ENCODE results near the gene ANXA3. TPM values are rescaled to one million over a fixed set of nuclear protein-coding genes. Genes with fewer than 3 reads are reported as not detected.

Gene ANXA3
- polyA plus RNA-seq, 1 donor from 2014 or later, result 0.27 TPM

- Histone ChIP-seq H4K20me1 (ENCODE audit: insufficient read depth) (no peaks in the 10 kb centered on the region), H3K4me2 (ENCODE audit: low read length) (no peak overlapping the region), H2AFZ (ENCODE audit: low read depth, low read length) (no peak overlapping the region), H3K79me2 (replicated peaks; ENCODE audit: insufficient read depth, low read length) (no peaks in the 10 kb centered on the region), H3K9me3 (ENCODE audit: low read length) (no peaks in the 10 kb centered on the region), H3K27ac (ENCODE audit: low read length) (no peak overlapping the region), H3K36me3 (ENCODE audit: insufficient read depth, low read length) (no peaks in the 10 kb centered on the region), H3K9ac (ENCODE audit: low read length) (no peak overlapping the region), H3K4me3 (ENCODE audit: low read length) (no peak overlapping the region), H3F3A (ENCODE audit: insufficient read depth, low read length, poor library complexity, severe bottlenecking) (no peaks in the 10 kb centered on the region), H3K9me2 (ENCODE audit: insufficient read depth, low read length) (no peaks in the 10 kb centered on the region), H3K27me3 (ENCODE audit: insufficient read depth, low read depth, low read length) (no peaks in the 10 kb centered on the region)
- TF ChIP-seq RAD21 (conservative IDR thresholded peaks at IDR 0.05), result no peak
Observed at GRCh38 chr4:78527555-78527954, 24.0 kb upstream of the ANXA3 start.

GRCh38 chr4:78528327-78528726, 23.2 kb upstream of the ANXA3 start:
- H3K27me3 ChIP-seq (ENCODE audit: insufficient read depth, low read depth, low read length), result no peaks in the 10 kb centered on the region
- H3K9ac ChIP-seq (ENCODE audit: low read length), result no peak overlapping the region
- no peak overlapping the region for H3K4me2 ChIP-seq (ENCODE audit: low read length)
- H3K79me2 ChIP-seq (replicated peaks; ENCODE audit: insufficient read depth, low read length), result no peaks in the 10 kb centered on the region
- H3F3A ChIP-seq (ENCODE audit: insufficient read depth, low read length, poor library complexity, severe bottlenecking), result no peaks in the 10 kb centered on the region
- H2AFZ ChIP-seq (ENCODE audit: low read depth, low read length), result no peak overlapping the region
- H3K27ac ChIP-seq (ENCODE audit: low read length), result no peak overlapping the region
- H4K20me1 ChIP-seq (ENCODE audit: insufficient read depth), result no peaks in the 10 kb centered on the region
- no peaks in the 10 kb centered on the region for H3K36me3 ChIP-seq (ENCODE audit: insufficient read depth, low read length)
- H3K4me3 ChIP-seq (ENCODE audit: low read length), result no peak overlapping the region
- H3K9me2 ChIP-seq (ENCODE audit: insufficient read depth, low read length), result no peaks in the 10 kb centered on the region
- H3K9me3 ChIP-seq (ENCODE audit: low read length), result no peaks in the 10 kb centered on the region
- TF ChIP-seq POLR2AphosphoS5 (IDR thresholded peaks at IDR 0.05) (no peak), EZH2 (IDR thresholded peaks at IDR 0.05; ENCODE audit: borderline replicate concordance, insufficient read depth, low read length, poor library complexity, severe bottlenecking) (no peak), CTCF (IDR thresholded peaks at IDR 0.05; ENCODE audit: poor library complexity, severe bottlenecking) (no peak)

- no peaks in the 10 kb centered on the region for H3K36me3 ChIP-seq (ENCODE audit: insufficient read depth, low read length)
- no peak overlapping the region for H3K4me3 ChIP-seq (ENCODE audit: low read length)
- H3K9me2 ChIP-seq (ENCODE audit: insufficient read depth, low read length), result no peaks in the 10 kb centered on the region
- H3K9ac ChIP-seq (ENCODE audit: low read length), result no peak overlapping the region
- H3K27ac ChIP-seq (ENCODE audit: low read length), result no peak overlapping the region
- H3K9me3 ChIP-seq (ENCODE audit: low read length), result no peaks in the 10 kb centered on the region
- no peaks in the 10 kb centered on the region for H3K79me2 ChIP-seq (replicated peaks; ENCODE audit: insufficient read depth, low read length)
- no peak overlapping the region for H3K4me2 ChIP-seq (ENCODE audit: low read length)
- H4K20me1 ChIP-seq (ENCODE audit: insufficient read depth), result no peaks in the 10 kb centered on the region
- H3F3A ChIP-seq (ENCODE audit: insufficient read depth, low read length, poor library complexity, severe bottlenecking), result no peaks in the 10 kb centered on the region
- no peak overlapping the region for H2AFZ ChIP-seq (ENCODE audit: low read depth, low read length)
- no peaks in the 10 kb centered on the region for H3K27me3 ChIP-seq (ENCODE audit: insufficient read depth, low read depth, low read length)
- TF ChIP-seq CTCF (IDR thresholded peaks at IDR 0.05; ENCODE audit: poor library complexity, severe bottlenecking) (no peak), EP300 (conservative IDR thresholded peaks at IDR 0.05; ENCODE audit: poor library complexity, severe bottlenecking) (no peak)
Observed at GRCh38 chr4:78529569-78530209, 21.9 kb upstream of the ANXA3 start.

Measured in neural cell (in vitro differentiated cells).